HepG2 (cell line): ENCODE results near the gene ELOVL7.

Source experiments
- ELF1 ChIP-seq: sonication (generic); formaldehyde crosslinking; IDR thresholded peaks from 2 replicates; pipeline ENCODE4 v1.4.0; 2020; ENCODE audit warnings: missing genetic modification reagents
- NR3C1 ChIP-seq: sonication (generic); formaldehyde crosslinking; IDR thresholded peaks from 2 replicates; pipeline ENCODE4 v1.4.0; 2020; ENCODE audit warnings: missing genetic modification reagents
- POLR2AphosphoS5 ChIP-seq: IDR thresholded peaks from 2 replicates; pipeline ENCODE4 v1.6.1; 2012; ENCODE audit warnings: low read depth, low read length
- SKIL ChIP-seq: sonication (generic); formaldehyde crosslinking; IDR thresholded peaks from 2 replicates; pipeline ENCODE4 v1.8.0; 2022; ENCODE audit warnings: missing genetic modification reagents, mild to moderate bottlenecking, moderate library complexity, borderline replicate concordance
- TCF12 ChIP-seq, 2 experiments: fragments of 450-650 bp in 1 of 2; sonication (generic) in 1 of 2; formaldehyde crosslinking in 1 of 2; IDR thresholded peaks; 2 replicates each; pipeline versions ENCODE4 v1.6.1 to v1.8.0; 2017 to 2022; ENCODE audit warnings: antibody characterized with exemption in 1 of 2, mild to moderate bottlenecking in 1 of 2, missing genetic modification reagents in 1 of 2, moderate library complexity in 1 of 2
- TCF7 ChIP-seq: sonication (generic); IDR thresholded peaks from 2 replicates; pipeline ENCODE4 v1.6.1; 2016; ENCODE audit warnings: antibody characterized with exemption, low read depth
- ZBTB38 ChIP-seq: sonication (generic); formaldehyde crosslinking; IDR thresholded peaks from 2 replicates; pipeline ENCODE4 v1.5.1; 2020; ENCODE audit warnings: mild to moderate bottlenecking, missing genetic modification reagents
- ZFP36 ChIP-seq: fragments of 150-350 bp; IDR thresholded peaks from 2 replicates; pipeline ENCODE4 v1.6.1; 2018; ENCODE audit warnings: borderline replicate concordance, low read length, low read depth; ENCODE audit not compliant: partially characterized antibody
- ZNF24 ChIP-seq: fragments of 450-650 bp; IDR thresholded peaks from 2 replicates; pipeline ENCODE4 v1.6.1; 2017; ENCODE audit warnings: antibody characterized with exemption, mild to moderate bottlenecking
- ZNF589 ChIP-seq: sonication (generic); formaldehyde crosslinking; conservative IDR thresholded peaks from 2 replicates; pipeline ENCODE4 v1.8.0; 2022; ENCODE audit warnings: mild to moderate bottlenecking, moderate library complexity, missing genetic modification reagents
- TF ChIP-seq, protein P1 (sequence below): sonication (generic); formaldehyde crosslinking; IDR thresholded peaks from 2 replicates; pipeline ENCODE4 v1.5.0; 2020; ENCODE audit warnings: mild to moderate bottlenecking, missing genetic modification reagents, moderate library complexity

DNA sequence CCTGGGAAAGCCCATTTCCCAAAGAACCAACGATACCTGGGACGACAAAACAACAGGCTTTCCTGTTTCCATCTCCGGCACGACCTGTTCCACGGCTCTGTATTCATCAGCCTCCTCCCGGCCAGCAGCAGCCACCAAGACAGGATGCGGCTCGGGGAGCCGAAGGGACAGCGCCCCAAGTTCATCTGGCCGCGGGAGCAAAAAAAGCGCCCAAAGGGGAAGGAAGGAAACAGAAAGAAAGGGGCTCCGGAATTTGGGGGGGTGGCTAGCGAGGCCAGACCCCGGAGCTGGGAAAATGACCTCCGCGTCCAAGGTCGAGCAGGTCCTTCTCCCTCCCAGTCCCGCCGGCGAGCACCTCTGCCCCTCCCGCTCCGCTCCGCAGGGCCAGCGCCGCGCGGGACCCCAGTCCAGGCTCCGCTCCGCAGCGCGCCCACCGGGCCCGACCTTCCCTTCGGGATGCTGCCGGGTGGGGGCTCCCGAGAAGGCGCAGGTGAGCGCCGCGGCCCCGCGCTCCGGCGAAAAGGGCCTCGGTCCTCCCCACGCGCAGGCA is 608 bp downstream of the ELOVL7 start:
- TF ChIP-seq TCF7 (no peak), SKIL (CRISPR knock-in tag) (no peak), ZBTB38 (CRISPR knock-in tag) (no peak), TCF12 (IDR thresholded peaks at IDR 0.05) (no peak), TCF12 (CRISPR knock-in tag; IDR thresholded peaks at IDR 0.05) (no peak), ZFP36 (no peak), ZNF589 (CRISPR knock-in tag) (no peak), ZNF24 (no peak), ELF1 (no peak), POLR2AphosphoS5 (no peak), NR3C1 (CRISPR knock-in tag) (no peak)
- TF ChIP-seq, protein P1, sequence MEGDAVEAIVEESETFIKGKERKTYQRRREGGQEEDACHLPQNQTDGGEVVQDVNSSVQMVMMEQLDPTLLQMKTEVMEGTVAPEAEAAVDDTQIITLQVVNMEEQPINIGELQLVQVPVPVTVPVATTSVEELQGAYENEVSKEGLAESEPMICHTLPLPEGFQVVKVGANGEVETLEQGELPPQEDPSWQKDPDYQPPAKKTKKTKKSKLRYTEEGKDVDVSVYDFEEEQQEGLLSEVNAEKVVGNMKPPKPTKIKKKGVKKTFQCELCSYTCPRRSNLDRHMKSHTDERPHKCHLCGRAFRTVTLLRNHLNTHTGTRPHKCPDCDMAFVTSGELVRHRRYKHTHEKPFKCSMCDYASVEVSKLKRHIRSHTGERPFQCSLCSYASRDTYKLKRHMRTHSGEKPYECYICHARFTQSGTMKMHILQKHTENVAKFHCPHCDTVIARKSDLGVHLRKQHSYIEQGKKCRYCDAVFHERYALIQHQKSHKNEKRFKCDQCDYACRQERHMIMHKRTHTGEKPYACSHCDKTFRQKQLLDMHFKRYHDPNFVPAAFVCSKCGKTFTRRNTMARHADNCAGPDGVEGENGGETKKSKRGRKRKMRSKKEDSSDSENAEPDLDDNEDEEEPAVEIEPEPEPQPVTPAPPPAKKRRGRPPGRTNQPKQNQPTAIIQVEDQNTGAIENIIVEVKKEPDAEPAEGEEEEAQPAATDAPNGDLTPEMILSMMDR (CRISPR knock-in tag) = no peak
